OCI-LY3 (cell line): Measurements from ENCODE around the gene AATK.

Experiments
- H2AFZ ChIP-seq: fragments of 200-600, 300-600 bp; shearing (Covaris generic); 2 replicates; pipeline ENCODE4 v1.6.0; 2014; ENCODE audit warnings: antibody characterized with exemption, low read depth, low read length
- H3K27ac ChIP-seq: fragments of 200-600, 300-600 bp; sonication (generic); 2 replicates; pipeline ENCODE4 v1.5.1; 2014; ENCODE audit warnings: mild to moderate bottlenecking, low read length, moderate library complexity, mixed read lengths
- H3K27me3 ChIP-seq: fragments of 200-600, 300-600 bp; sonication (generic); 2 replicates; pipeline ENCODE4 v1.6.1; 2014; ENCODE audit warnings: low read depth, low read length, mixed read lengths
- H3K36me3 ChIP-seq: fragments of 200-600, 300-600 bp; sonication (generic); replicated peaks from 2 replicates; pipeline ENCODE3; 2014; ENCODE audit warnings: low read depth, low read length, mixed read lengths
- H3K4me1 ChIP-seq: fragments of 300-600, 200-600 bp; sonication (generic); 2 replicates; pipeline ENCODE4 v1.6.1; 2014; ENCODE audit warnings: low read length, mixed read lengths
- H3K4me2 ChIP-seq: fragments of 200-600, 300-600 bp; sonication (generic); 2 replicates; pipeline ENCODE4 v1.6.1; 2014; ENCODE audit warnings: low read length, mixed read lengths
- H3K4me3 ChIP-seq: fragments of 300-600, 200-600 bp; sonication (generic); 2 replicates; pipeline ENCODE4 v1.5.1; 2014; ENCODE audit warnings: antibody characterized with exemption, mild to moderate bottlenecking, low read length, moderate library complexity
- H3K79me2 ChIP-seq: fragments of 300-600, 200-600 bp; shearing (Covaris generic); 2 replicates; pipeline ENCODE4 v1.6.1; 2014; ENCODE audit warnings: mild to moderate bottlenecking, low read length, mixed read lengths
- H3K9ac ChIP-seq: fragments of 300-600, 200-600 bp; shearing (Covaris generic); 2 replicates; pipeline ENCODE4 v1.6.0; 2014; ENCODE audit warnings: mild to moderate bottlenecking, low read length, moderate library complexity
- H3K9me3 ChIP-seq: fragments of 200-600, 300-600 bp; shearing (Covaris generic); 2 replicates; pipeline ENCODE4 v1.6.1; 2014; ENCODE audit warnings: low read length, mixed read lengths; ENCODE audit not compliant: insufficient read depth
- H4K20me1 ChIP-seq: fragments of 200-600, 300-600 bp; sonication (generic); 2 replicates; pipeline ENCODE4 v1.6.1; 2016; ENCODE audit warnings: low read length, mixed read lengths; ENCODE audit not compliant: insufficient read depth
- CTCF ChIP-seq: fragments of 200-600, 300-600 bp; sonication (generic); IDR thresholded peaks from 2 replicates; pipeline ENCODE4 v1.5.1; 2014; ENCODE audit warnings: antibody characterized with exemption, low read length, low read depth
- EZH2phosphoT487 ChIP-seq: fragments of 200-600 bp; shearing (Covaris generic); IDR thresholded peaks from 2 replicates; pipeline ENCODE4 v1.6.1; 2018; ENCODE audit warnings: antibody characterized with exemption, mixed run types, low read depth

The AATK gene

GRCh38 chr17:81076141-81076679 lies 89.8 kb downstream of the AATK start:
- no peak overlapping the region for H3K27ac ChIP-seq
- H3K4me2 ChIP-seq: no peak overlapping the region
- no peak overlapping the region for H3K9ac ChIP-seq
- H3K36me3 ChIP-seq: no peaks in the 10 kb centered on the region
- no peaks in the 10 kb centered on the region for H3K9me3 ChIP-seq
- no peaks in the 10 kb centered on the region for H3K79me2 ChIP-seq
- H4K20me1 ChIP-seq: no peaks in the 10 kb centered on the region
- TF ChIP-seq EZH2phosphoT487 (no peak), CTCF (no peak)
- H3K4me3 ChIP-seq: no peak overlapping the region
- H2AFZ ChIP-seq: no peak overlapping the region
- H3K27me3 ChIP-seq: peaks cover 9% of the 10 kb centered on the region; the same call in 1 of the 2 replicates
- no peaks in the 10 kb centered on the region for H3K4me1 ChIP-seq

DNA sequence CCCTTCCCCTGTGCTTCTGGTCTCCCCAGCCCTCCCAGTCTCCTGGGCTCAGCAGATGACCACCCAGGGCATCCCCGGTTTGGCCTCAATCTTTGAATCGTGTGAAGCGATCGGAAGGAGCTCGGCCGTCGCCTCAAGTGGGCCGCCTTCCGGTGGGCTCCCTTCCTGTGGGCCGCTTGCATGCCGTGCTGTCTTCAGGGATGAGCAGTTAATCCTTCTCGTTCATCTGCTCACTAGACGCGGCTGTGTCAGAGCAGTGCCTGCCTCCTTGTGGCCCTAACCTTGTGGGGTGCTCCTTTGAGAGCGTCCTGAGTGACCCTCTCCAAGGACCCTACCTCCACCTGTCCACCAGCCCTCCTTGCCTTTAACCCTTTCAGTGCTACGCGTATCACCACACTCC lies 90.7 kb downstream of the AATK start:
- Histone ChIP-seq H3K4me2 (no peak overlapping the region), H3K27me3 (peaks cover 7% of the 10 kb centered on the region; the same call in 1 of the 2 replicates), H3K36me3 (no peaks in the 10 kb centered on the region), H3K27ac (no peak overlapping the region), H3K4me1 (no peaks in the 10 kb centered on the region), H3K9me3 (no peaks in the 10 kb centered on the region), H3K79me2 (no peaks in the 10 kb centered on the region), H3K4me3 (no peak overlapping the region), H3K9ac (no peak overlapping the region), H2AFZ (no peak overlapping the region), H4K20me1 (no peaks in the 10 kb centered on the region)
- TF ChIP-seq EZH2phosphoT487: no peak
- no peak for TF ChIP-seq CTCF

DNA sequence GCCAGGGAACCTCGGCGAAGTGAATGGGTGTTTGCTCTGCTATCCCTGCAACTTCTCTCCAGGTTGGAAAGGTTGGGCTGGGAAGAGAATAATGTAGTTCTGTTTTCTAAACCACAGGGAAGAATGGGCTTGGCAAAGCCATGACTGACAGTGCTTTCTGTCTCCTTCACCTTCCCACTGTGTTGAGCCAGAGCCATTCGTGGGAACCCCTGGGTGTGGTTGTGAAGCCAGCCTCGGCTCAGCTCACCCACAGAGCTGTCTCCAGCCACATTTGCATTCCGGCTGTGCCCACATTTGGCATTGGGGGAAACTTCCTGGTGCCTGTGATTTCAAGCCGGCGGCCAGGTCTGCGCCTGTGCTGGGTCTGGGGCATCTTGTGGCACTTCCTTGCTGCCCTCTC lies 91.1 kb downstream of the AATK start:
- H3K27ac ChIP-seq: no peak overlapping the region
- H3K9me3 ChIP-seq: no peaks in the 10 kb centered on the region
- no peaks in the 10 kb centered on the region for H4K20me1 ChIP-seq
- no peak overlapping the region for H3K4me2 ChIP-seq
- no peak overlapping the region for H3K4me3 ChIP-seq
- no peak overlapping the region for H2AFZ ChIP-seq
- H3K27me3 ChIP-seq: peaks cover 4% of the 10 kb centered on the region; the same call in 1 of the 2 replicates
- H3K4me1 ChIP-seq: no peaks in the 10 kb centered on the region
- H3K9ac ChIP-seq: no peak overlapping the region
- H3K79me2 ChIP-seq: no peaks in the 10 kb centered on the region
- no peaks in the 10 kb centered on the region for H3K36me3 ChIP-seq
- no peak for TF ChIP-seq EZH2phosphoT487
- no peak for TF ChIP-seq CTCF

DNA sequence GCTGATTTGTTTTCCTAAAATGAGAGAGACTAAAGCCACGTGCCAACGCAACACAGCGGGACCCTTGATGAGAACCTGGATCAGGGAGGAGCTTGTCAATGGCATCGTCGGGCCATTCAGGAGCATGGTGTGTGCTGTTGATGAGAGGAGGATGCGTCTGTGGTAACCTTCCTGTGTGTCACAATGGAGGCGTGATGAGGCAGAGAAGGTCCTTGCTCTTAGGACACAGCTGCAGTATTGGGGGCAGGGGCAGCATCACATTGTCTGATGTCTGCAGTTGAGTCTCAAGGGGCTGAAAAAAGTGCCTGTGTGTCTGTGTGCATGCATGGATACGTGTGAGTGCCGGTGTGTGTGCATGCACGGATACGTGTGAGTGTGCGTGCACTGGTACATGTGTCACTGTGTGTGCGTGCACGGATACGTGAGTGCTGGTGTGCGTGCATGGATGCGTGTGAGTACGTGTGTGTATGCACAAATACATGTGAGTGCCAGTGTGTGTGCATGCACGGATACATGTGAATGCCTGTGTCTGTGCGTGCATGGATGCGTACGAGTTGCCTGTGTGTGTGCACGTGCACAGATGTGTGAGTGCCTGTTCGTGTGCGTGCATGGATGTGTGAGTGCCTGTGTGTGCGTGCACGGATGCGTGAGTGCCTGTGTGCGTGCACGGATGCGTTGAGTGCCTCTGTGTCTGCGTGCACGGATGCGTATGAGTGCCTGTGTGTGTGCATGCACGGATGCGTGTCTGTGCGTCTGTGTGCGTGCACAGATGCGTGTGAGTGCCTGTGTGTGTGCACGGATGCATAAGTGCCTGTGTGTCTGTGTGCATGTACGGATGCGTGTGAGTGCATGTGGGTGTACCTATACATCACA lies 91.8 kb downstream of the AATK start:
- H3K36me3 ChIP-seq: no peaks in the 10 kb centered on the region
- H3K4me1 ChIP-seq: no peaks in the 10 kb centered on the region
- H3K79me2 ChIP-seq: no peaks in the 10 kb centered on the region
- H3K4me3 ChIP-seq: no peak overlapping the region
- H3K9ac ChIP-seq: no peak overlapping the region
- no peak overlapping the region for H2AFZ ChIP-seq
- no peaks in the 10 kb centered on the region for H4K20me1 ChIP-seq
- no peak overlapping the region for H3K27ac ChIP-seq
- no peaks in the 10 kb centered on the region for H3K9me3 ChIP-seq
- H3K4me2 ChIP-seq: no peak overlapping the region
- no peak for TF ChIP-seq EZH2phosphoT487
- TF ChIP-seq CTCF: no peak
- H3K27me3 ChIP-seq: no peaks in the 10 kb centered on the region
